Keratinocyte (primary cell): ENCODE data around the gene PPID. TPM values are rescaled to one million over a fixed set of nuclear protein-coding genes. Genes with fewer than 3 reads are reported as not detected.

Source experiments
- DNase-seq: peaks from one replicate; pipeline ENCODE4 v3.0.0-alpha.2; 2011; ENCODE audit warnings: low read depth, missing footprints, low spot score
- FAIRE-seq: peaks from 2 replicates; lab custom pipeline; 2011; peaks lifted over from hg19 to GRCh38; lab: Jason Lieb, UNC
- H2AFZ ChIP-seq: 2 replicates; pipeline ENCODE4 v1.6.0; 2012; ENCODE audit warnings: low read length, control low read depth, inconsistent platforms; ENCODE audit not compliant: control insufficient read depth
- H3K27ac ChIP-seq: 2 replicates; pipeline ENCODE4 v1.5.1; 2011; ENCODE audit warnings: low read length; ENCODE audit not compliant: control insufficient read depth, insufficient read depth
- H3K27me3 ChIP-seq: 3 replicates; pipeline ENCODE4 v1.6.0; 2011; ENCODE audit warnings: low read length; ENCODE audit not compliant: control insufficient read depth, insufficient read depth; ENCODE audit errors: extremely low read depth
- H3K36me3 ChIP-seq, 2 experiments: 2 replicates in 1 of 2; 3 replicates in 1 of 2; pipeline ENCODE4 v1.5.1; 2011; ENCODE audit warnings: low read length in 2 of 2, mild to moderate bottlenecking in 1 of 2; ENCODE audit not compliant: control insufficient read depth in 2 of 2, insufficient read depth in 2 of 2; ENCODE audit errors: extremely low read depth in 1 of 2
- H3K4me1 ChIP-seq: 3 replicates; pipeline ENCODE4 v1.5.1; 2011; ENCODE audit warnings: low read length; ENCODE audit not compliant: control insufficient read depth, insufficient read depth; ENCODE audit errors: extremely low read depth
- H3K4me2 ChIP-seq: 3 replicates; pipeline ENCODE4 v1.6.0; 2011; ENCODE audit warnings: low read depth, low read length; ENCODE audit not compliant: control insufficient read depth, insufficient read depth; ENCODE audit errors: extremely low read depth
- H3K4me3 ChIP-seq, 3 experiments: fragments of 200-600 bp in 1 of 3; sonication (generic) in 1 of 3; 2 replicates in 2 of 3; 3 replicates in 1 of 3; pipeline ENCODE4 v1.5.1; 2011 to 2016; ENCODE audit warnings: low read length in 3 of 3, mild to moderate bottlenecking in 3 of 3, control low read depth in 2 of 3, inconsistent platforms in 1 of 3, low read depth in 1 of 3, mixed read lengths in 1 of 3, mixed run types in 1 of 3, moderate library complexity in 1 of 3; ENCODE audit not compliant: control insufficient read depth in 2 of 3, insufficient read depth in 2 of 3; ENCODE audit errors: extremely low read depth in 1 of 3
- H3K79me2 ChIP-seq: 2 replicates; pipeline ENCODE4 v1.6.0; 2012; ENCODE audit warnings: low read length; ENCODE audit not compliant: control insufficient read depth, insufficient read depth
- H3K9ac ChIP-seq: 3 replicates; pipeline ENCODE4 v1.6.0; 2011; ENCODE audit warnings: low read length; ENCODE audit not compliant: control insufficient read depth, insufficient read depth; ENCODE audit errors: extremely low read depth
- H3K9me1 ChIP-seq: 3 replicates; pipeline ENCODE4 v1.6.0; 2011; ENCODE audit warnings: low read length; ENCODE audit not compliant: control insufficient read depth, insufficient read depth; ENCODE audit errors: extremely low read depth
- H3K9me3 ChIP-seq: 2 replicates; pipeline ENCODE4 v1.5.1; 2012; ENCODE audit warnings: low read depth, low read length; ENCODE audit not compliant: control insufficient read depth
- H4K20me1 ChIP-seq: 3 replicates; pipeline ENCODE4 v1.6.0; 2011; ENCODE audit warnings: low read length; ENCODE audit not compliant: control insufficient read depth, insufficient read depth; ENCODE audit errors: extremely low read depth
- EZH2 ChIP-seq: IDR thresholded peaks from one replicate; pipeline ENCODE4 v1.6.1; 2012; ENCODE audit warnings: inconsistent platforms, mild to moderate bottlenecking, low read length, moderate library complexity
- dilution Hi-C: fragments of 300-500 bp; cut with MboI; formaldehyde crosslinking; loops from one replicate; pipeline ENCODE4 v1.7.0; 2020; ENCODE audit warnings: low sequenced_read_pairs; ENCODE audit not compliant: extremely low pct_ligation_motif_present
- polyA plus RNA-seq, 5 experiments: library from polyadenylated mRNA; depleted of rRNA in 3 of 5; stranded (reverse) in 3 of 5; stranded (forward) in 1 of 5; unstranded in 1 of 5; fragments of >200 nt; gene quantifications; 1 replicate in 1 of 5; 2 replicates in 3 of 5; 3 replicates in 1 of 5; pipeline versions ENCODE4 v1.2.1 to v1.2.3, GENCODE V29; 2011 to 2012; ENCODE audit warnings: missing spikeins in 2 of 5, low read depth in 1 of 5, low replicate concordance in 1 of 5
- TF ChIP-seq, protein P1 (sequence below), 3 experiments: IDR thresholded peaks in 1 of 3; conservative IDR thresholded peaks in 1 of 3; optimal IDR thresholded peaks in 1 of 3; 2 replicates in 2 of 3; 3 replicates in 1 of 3; pipeline versions ENCODE3 to v1.5.1; 2011; ENCODE audit warnings: low read length in 3 of 3, mild to moderate bottlenecking in 3 of 3, moderate library complexity in 2 of 3, control low read depth in 1 of 3, inconsistent platforms in 1 of 3; ENCODE audit not compliant: insufficient read depth in 2 of 3; ENCODE audit errors: extremely low read depth in 1 of 3

The PPID gene
- polyA plus RNA-seq, 1 donor (not counting 4 experiments of a cell fraction or from before 2014, with no cell fraction given), result 27.2 TPM

DNA sequence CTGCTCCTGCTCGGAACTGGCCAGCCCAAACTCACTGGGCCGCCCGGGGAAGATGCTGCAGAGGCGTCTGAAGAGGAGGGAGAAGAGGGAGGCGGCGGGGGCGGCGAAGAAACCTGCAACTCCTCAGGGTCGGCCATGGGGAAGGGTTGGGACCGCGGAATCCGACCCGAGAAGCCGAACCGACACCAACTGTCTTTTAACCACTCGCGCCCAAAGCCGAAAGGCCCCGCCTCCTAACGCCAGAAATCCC is 51.6 kb downstream of the PPID start, which contains the start of gene C4orf46:
TSS of gene C4orf46 (minus strand) at position 223 of the 250 bp plus-strand sequence. CDS start at position 137, 86 bp downstream.
- Histone ChIP-seq H4K20me1 (no peaks in the 10 kb centered on the region), H3K4me1 (peaks cover 10% of the 10 kb centered on the region), H2AFZ (peak within 1 kb of the TSS; percentile 100), H3K27me3 (no peaks in the 10 kb centered on the region), H3K4me2 (peak within 1 kb of the TSS; percentile 84), H3K9me3 (no peaks in the 10 kb centered on the region), H3K4me3 (peak within 1 kb of the TSS; percentile 53 to 77 (median 72)), H3K27ac (peak within 1 kb of the TSS; percentile 88), H3K79me2 (peaks cover 22% of the 10 kb centered on the region), H3K36me3 (no peaks in the 10 kb centered on the region), H3K9me1 (no peaks in the 10 kb centered on the region), H3K9ac (peak within 1 kb of the TSS; percentile 92)
- no peak for DNase-seq
- dilution Hi-C loops, result no loop called here
- no peak for TF ChIP-seq EZH2
- TF ChIP-seq, protein P1, sequence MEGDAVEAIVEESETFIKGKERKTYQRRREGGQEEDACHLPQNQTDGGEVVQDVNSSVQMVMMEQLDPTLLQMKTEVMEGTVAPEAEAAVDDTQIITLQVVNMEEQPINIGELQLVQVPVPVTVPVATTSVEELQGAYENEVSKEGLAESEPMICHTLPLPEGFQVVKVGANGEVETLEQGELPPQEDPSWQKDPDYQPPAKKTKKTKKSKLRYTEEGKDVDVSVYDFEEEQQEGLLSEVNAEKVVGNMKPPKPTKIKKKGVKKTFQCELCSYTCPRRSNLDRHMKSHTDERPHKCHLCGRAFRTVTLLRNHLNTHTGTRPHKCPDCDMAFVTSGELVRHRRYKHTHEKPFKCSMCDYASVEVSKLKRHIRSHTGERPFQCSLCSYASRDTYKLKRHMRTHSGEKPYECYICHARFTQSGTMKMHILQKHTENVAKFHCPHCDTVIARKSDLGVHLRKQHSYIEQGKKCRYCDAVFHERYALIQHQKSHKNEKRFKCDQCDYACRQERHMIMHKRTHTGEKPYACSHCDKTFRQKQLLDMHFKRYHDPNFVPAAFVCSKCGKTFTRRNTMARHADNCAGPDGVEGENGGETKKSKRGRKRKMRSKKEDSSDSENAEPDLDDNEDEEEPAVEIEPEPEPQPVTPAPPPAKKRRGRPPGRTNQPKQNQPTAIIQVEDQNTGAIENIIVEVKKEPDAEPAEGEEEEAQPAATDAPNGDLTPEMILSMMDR (optimal IDR thresholded peaks at IDR 0.05 in 1 of 3, IDR thresholded peaks at IDR 0.05 in 1 of 3, conservative IDR thresholded peaks at IDR 0.05 in 1 of 3; ENCODE audit: extremely low read depth in 1 of 3, insufficient read depth in 2 of 3, low read length in 3 of 3), result no peak
- no peak for FAIRE-seq

DNA sequence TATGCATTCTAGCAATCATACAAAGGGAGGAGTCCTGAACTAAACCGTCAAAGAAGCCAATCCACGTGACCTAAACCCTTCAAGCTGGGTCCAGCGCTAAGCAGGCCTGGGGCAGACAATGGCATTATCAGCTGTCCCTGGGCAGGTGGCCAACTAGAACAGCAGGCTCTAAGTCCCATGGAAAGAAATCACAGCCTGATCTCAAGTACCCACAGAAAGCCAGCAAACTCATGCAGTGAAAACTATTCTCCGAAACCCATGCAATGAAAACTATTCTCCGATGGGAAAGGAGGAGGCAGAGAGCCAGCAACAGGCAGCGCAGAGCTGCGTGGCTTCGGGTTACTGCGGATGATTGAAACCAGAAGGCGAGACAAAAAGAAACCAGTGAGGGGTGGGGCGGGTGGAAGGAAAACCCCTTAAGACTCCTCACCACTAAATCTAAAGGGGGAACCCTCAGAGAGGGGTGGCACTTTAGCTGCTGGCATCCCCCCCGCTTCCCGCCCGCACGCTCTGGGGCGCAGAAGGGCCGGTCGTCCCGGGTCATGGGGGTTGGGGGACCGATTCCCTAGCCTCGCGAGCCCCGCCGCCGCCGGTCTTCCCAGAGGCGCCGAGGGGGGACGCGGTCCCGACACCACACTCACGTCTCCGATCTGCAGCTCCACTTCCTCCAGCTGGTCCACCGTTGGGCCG is 52.1 kb downstream of the PPID start:
- H3K9me1 ChIP-seq, result no peaks in the 10 kb centered on the region
- H3K9me3 ChIP-seq, result no peaks in the 10 kb centered on the region
- H3K4me2 ChIP-seq, result peak overlapping the region; percentile 84
- H3K4me3 ChIP-seq, result peak overlapping the region; percentile 53 to 77 (median 72)
- dilution Hi-C loops, result no loop called here
- H4K20me1 ChIP-seq, result no peaks in the 10 kb centered on the region
- H2AFZ ChIP-seq, result peak overlapping the region; percentile 95
- no peaks in the 10 kb centered on the region for H3K36me3 ChIP-seq
- no peaks in the 10 kb centered on the region for H3K27me3 ChIP-seq
- peak overlapping the region; percentile 92 for H3K9ac ChIP-seq
- DNase-seq (no peak), FAIRE-seq (peak; percentile 53)
- peaks cover 10% of the 10 kb centered on the region for H3K4me1 ChIP-seq
- no peak for TF ChIP-seq EZH2
- TF ChIP-seq, protein P1 (optimal IDR thresholded peaks at IDR 0.05 in 1 of 3, IDR thresholded peaks at IDR 0.05 in 1 of 3, conservative IDR thresholded peaks at IDR 0.05 in 1 of 3; ENCODE audit: extremely low read depth in 1 of 3, insufficient read depth in 2 of 3, low read length in 3 of 3), result no peak
- peak overlapping the region; percentile 88 for H3K27ac ChIP-seq
- H3K79me2 ChIP-seq, result peaks cover 22% of the 10 kb centered on the region
